Measurements from ENCODE around the gene KLK13. TPM values are rescaled to one million over a fixed set of nuclear protein-coding genes. Genes with fewer than 3 reads are reported as not detected.

Gene KLK13
- total RNA-seq, 4 donors from 2014 or later, result 6.6 to 23.5 (median 16.5) TPM

DNA sequence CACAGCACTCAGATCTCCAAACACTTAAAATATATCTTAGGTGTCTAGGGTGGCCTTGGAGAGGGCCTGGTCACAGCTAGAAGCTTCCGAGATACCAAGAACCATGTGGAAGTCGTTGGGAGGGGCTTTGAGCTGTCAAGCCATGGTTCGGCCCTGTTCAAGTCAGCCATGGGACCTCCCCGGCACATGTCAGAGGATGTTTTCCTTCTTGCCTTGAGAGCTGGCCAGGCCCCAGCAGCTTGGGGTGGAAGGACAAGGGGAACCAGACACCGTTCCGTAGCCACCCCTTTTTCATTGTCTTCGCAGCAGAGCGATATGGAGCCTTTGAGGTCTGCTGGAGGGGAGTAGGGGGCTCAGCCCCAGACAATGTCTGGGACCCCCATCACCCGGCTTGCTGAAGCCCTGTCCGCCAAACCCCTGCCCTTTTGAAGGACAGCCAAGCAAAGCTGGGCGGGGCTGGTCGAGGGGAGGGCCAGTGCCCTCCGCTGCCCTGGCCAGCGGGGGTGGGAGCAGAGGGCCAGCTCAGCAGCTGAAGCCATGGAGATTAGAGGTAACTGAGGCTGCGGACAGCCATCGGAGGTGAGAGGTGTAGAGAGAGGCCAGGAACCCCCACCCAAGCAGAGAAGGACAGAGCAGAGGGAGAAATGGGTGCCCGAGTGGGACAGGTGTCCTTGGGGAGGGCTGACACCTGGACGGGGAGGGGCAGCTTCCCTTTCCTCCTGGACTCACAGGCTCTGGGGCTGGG is 38.9 kb downstream of the KLK13 start:
- Histone ChIP-seq H3K27ac (peak overlapping the region; percentile 82), H3K27me3 (peaks cover 40% of the 10 kb centered on the region), H3K4me1 (peaks cover 8% of the 10 kb centered on the region), H3K4me3 (peak overlapping the region; percentile 34), H3K9me3 (no peaks in the 10 kb centered on the region), H3K36me3 (no peaks in the 10 kb centered on the region)
- peak in 1 of 2 donors; percentile 50 for DNase-seq (ENCODE audit: low spot score in 2 of 2)
- WGBS, result 39% methylated on average over 16 of the region's 18 CpGs
- TF ChIP-seq, protein P1, sequence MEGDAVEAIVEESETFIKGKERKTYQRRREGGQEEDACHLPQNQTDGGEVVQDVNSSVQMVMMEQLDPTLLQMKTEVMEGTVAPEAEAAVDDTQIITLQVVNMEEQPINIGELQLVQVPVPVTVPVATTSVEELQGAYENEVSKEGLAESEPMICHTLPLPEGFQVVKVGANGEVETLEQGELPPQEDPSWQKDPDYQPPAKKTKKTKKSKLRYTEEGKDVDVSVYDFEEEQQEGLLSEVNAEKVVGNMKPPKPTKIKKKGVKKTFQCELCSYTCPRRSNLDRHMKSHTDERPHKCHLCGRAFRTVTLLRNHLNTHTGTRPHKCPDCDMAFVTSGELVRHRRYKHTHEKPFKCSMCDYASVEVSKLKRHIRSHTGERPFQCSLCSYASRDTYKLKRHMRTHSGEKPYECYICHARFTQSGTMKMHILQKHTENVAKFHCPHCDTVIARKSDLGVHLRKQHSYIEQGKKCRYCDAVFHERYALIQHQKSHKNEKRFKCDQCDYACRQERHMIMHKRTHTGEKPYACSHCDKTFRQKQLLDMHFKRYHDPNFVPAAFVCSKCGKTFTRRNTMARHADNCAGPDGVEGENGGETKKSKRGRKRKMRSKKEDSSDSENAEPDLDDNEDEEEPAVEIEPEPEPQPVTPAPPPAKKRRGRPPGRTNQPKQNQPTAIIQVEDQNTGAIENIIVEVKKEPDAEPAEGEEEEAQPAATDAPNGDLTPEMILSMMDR (IDR thresholded peaks at IDR 0.05), result no peak
- TF ChIP-seq POLR2AphosphoS5 (IDR thresholded peaks at IDR 0.05) (no peak), EP300 (IDR thresholded peaks at IDR 0.05) (no peak), POLR2A (IDR thresholded peaks at IDR 0.05) (no peak)

DNA sequence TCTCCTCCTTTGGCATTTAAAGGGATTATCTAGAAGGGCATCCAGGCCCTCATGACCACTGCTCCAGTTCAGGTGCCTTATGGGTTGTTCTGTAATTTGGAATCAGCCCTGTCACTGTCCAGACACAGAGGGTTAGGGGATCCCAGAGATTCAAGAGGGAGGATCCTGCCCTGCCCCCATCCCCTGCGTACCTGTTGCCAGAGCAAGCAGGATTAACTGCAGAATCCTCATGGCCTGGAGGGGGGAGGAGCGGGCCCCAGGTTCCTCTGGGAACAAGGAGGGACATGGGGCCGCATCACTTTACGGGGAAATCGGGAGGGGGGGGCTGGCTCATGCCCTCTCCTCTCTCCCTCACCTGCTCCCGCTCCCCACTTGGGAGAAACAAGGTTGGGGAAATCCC is 39.5 kb downstream of the KLK13 start:
- Histone ChIP-seq H3K27ac (peak overlapping the region; percentile 82), H3K4me3 (peak overlapping the region; percentile 34), H3K36me3 (no peaks in the 10 kb centered on the region), H3K9me3 (no peaks in the 10 kb centered on the region), H3K4me1 (peaks cover 11% of the 10 kb centered on the region), H3K27me3 (peaks cover 40% of the 10 kb centered on the region)
- no peak for DNase-seq (ENCODE audit: low spot score in 2 of 2)
- no peak for TF ChIP-seq POLR2A (IDR thresholded peaks at IDR 0.05)
- no peak for TF ChIP-seq POLR2AphosphoS5 (IDR thresholded peaks at IDR 0.05)
- TF ChIP-seq EP300 (IDR thresholded peaks at IDR 0.05), result no peak
- TF ChIP-seq, protein P1 (IDR thresholded peaks at IDR 0.05), result no peak
- 63% methylated on average over 2 of the region's 6 CpGs for WGBS

DNA sequence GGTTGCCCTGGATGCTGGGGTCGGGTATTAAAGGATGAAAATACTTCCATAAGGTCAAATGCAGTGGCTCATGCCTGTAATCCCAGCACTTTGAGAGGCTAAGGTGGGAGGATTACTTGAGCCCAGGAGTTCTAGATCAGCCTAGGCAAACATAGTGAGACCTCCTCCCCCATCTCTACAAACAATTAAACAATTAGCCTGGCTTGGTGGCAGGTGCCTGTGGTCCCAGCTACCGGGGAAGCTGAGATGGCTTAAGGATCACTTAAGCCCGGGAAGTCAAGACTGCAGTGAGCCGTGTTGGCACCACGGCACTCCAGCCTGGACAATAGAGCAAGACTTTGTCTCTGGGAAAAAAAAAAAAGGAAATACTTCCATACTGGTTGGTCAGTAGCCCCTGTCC is 40.0 kb downstream of the KLK13 start:
- peaks cover 16% of the 10 kb centered on the region for H3K4me1 ChIP-seq
- H3K27ac ChIP-seq, result no peak overlapping the region
- TF ChIP-seq POLR2AphosphoS5 (IDR thresholded peaks at IDR 0.05) (no peak), POLR2A (IDR thresholded peaks at IDR 0.05) (no peak), EP300 (IDR thresholded peaks at IDR 0.05) (no peak)
- TF ChIP-seq, protein P1 (IDR thresholded peaks at IDR 0.05), result no peak
- 40% methylated on average over 5 of the region's 5 CpGs for WGBS
- peak overlapping the region; percentile 34 for H3K4me3 ChIP-seq
- no peaks in the 10 kb centered on the region for H3K9me3 ChIP-seq
- H3K27me3 ChIP-seq, result peaks cover 45% of the 10 kb centered on the region
- DNase-seq (ENCODE audit: low spot score in 2 of 2), result no peak
- no peaks in the 10 kb centered on the region for H3K36me3 ChIP-seq

DNA sequence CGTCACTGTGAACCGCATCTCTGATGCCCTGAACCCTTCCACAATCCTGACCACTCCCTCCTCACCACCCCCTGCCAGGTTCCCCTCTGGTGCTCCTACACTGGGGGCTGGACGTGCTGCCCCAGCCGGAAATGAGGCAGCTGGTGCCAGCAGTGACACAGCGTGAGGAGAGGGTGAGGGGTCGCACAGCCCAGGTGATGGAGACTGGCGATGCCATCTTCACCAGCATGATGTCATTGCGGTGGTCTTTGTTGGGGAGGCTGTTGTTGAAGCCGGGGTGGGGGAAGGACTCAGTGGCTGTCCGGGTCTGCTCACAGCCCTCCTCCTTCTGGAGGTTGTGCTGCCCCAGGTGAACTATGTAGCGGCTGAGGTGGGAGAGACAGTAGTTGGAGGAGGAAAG is 40.9 kb downstream of the KLK13 start:
- Histone ChIP-seq H3K27ac (no peak overlapping the region), H3K36me3 (no peaks in the 10 kb centered on the region), H3K4me3 (no peak overlapping the region), H3K4me1 (peaks cover 26% of the 10 kb centered on the region), H3K9me3 (no peaks in the 10 kb centered on the region), H3K27me3 (peaks cover 55% of the 10 kb centered on the region)
- DNase-seq (ENCODE audit: low spot score in 2 of 2), result no peak
- TF ChIP-seq EP300 (IDR thresholded peaks at IDR 0.05), result no peak
- TF ChIP-seq, protein P1 (IDR thresholded peaks at IDR 0.05), result no peak
- TF ChIP-seq POLR2AphosphoS5 (IDR thresholded peaks at IDR 0.05), result no peak
- TF ChIP-seq POLR2A (IDR thresholded peaks at IDR 0.05), result no peak
- 77% methylated on average over 11 of the region's 11 CpGs for WGBS

DNA sequence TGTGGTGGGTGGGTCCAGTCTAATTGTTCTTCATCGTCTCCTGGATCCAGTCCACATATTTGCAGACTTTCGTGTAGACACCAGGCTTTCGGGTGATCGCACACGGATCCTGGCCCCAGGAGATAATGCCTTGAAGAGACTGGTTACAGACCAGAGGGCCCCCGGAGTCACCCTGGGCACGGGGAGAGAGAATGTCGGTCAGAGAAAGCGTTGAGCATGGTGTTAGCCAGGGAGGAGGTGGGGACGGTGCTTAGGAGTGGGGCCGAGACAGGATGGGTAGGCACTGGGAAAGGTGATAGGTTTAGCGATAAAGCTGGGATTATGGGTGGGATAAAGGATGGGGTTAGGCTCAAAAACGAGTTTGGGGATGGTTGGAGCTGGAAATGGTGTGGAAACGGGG is 42.4 kb downstream of the KLK13 start:
- no peak for TF ChIP-seq POLR2A (IDR thresholded peaks at IDR 0.05)
- TF ChIP-seq, protein P1 (IDR thresholded peaks at IDR 0.05), result no peak
- no peak for TF ChIP-seq EP300 (IDR thresholded peaks at IDR 0.05)
- TF ChIP-seq POLR2AphosphoS5 (IDR thresholded peaks at IDR 0.05), result no peak
- H3K4me3 ChIP-seq, result no peak overlapping the region
- no peaks in the 10 kb centered on the region for H3K9me3 ChIP-seq
- WGBS, result 76% methylated on average over 14 of the region's 14 CpGs
- H3K4me1 ChIP-seq, result peaks cover 36% of the 10 kb centered on the region
- DNase-seq (ENCODE audit: low spot score in 2 of 2), result no peak
- H3K27ac ChIP-seq, result no peak overlapping the region
- peaks cover 63% of the 10 kb centered on the region for H3K27me3 ChIP-seq
- H3K36me3 ChIP-seq, result no peaks in the 10 kb centered on the region

Data from suprapubic skin (tissue), 4 donors.